Mesothelial cell of epicardium (in vitro differentiated cells): ENCODE measurements around the gene TMEM150A. TPM values are rescaled to one million over a fixed set of nuclear protein-coding genes. Genes with fewer than 3 reads are reported as not detected.
A peak's percentile ranks its signal among the peaks of the same experiment; 100 is the strongest.

Source experiments
- DNase-seq, 2 experiments: peaks; one replicate each; pipeline ENCODE4 v3.0.0; 2021; ENCODE audit warnings: low spot score in 2 of 2; ENCODE audit not compliant: unreplicated experiment in 2 of 2
- H3K27ac Mint-ChIP-seq: 2 replicates; pipeline ENCODE4 v1.8.0; 2021; ENCODE audit warnings: mixed read lengths
- H3K27me3 Mint-ChIP-seq: 2 replicates; pipeline ENCODE4 v1.8.0; 2021; ENCODE audit warnings: low read depth, mixed read lengths
- H3K36me3 Mint-ChIP-seq: 2 replicates; pipeline ENCODE4 v1.8.0; 2021; ENCODE audit warnings: mixed read lengths
- H3K4me1 Mint-ChIP-seq: 2 replicates; pipeline ENCODE4 v1.8.0; 2021; ENCODE audit warnings: mixed read lengths
- H3K4me3 Mint-ChIP-seq: 2 replicates; pipeline ENCODE4 v1.8.0; 2021; ENCODE audit warnings: mild to moderate bottlenecking, moderate library complexity, mixed read lengths
- H3K9me3 Mint-ChIP-seq: 2 replicates; pipeline ENCODE4 v1.8.0; 2021; ENCODE audit warnings: mixed read lengths
- CTCF ChIP-seq: fragments of 200-600 bp; sonication (generic); IDR thresholded peaks from one replicate; pipeline ENCODE4 v1.5.0; 2021; ENCODE audit warnings: antibody characterized with exemption; ENCODE audit not compliant: unreplicated experiment
- total RNA-seq: library from RNA; stranded (reverse); gene quantifications from 3 replicates; pipeline ENCODE4 v1.2.1, GENCODE V29; 2021

Gene TMEM150A
- total RNA-seq, 1 donor from 2014 or later: 13.5 TPM

- Mint-ChIP-seq H3K36me3 (peaks cover 7% of the 10 kb centered on the region), H3K4me1 (peaks cover 42% of the 10 kb centered on the region), H3K4me3 (peak overlapping the region; percentile 79), H3K9me3 (no peaks in the 10 kb centered on the region), H3K27ac (peak overlapping the region; percentile 96), H3K27me3 (no peaks in the 10 kb centered on the region)
- no peak for TF ChIP-seq CTCF
- DNase-seq: no peak
These were observed 24.0 kb downstream of the TMEM150A start for GRCh38 chr2:85578243-85579180.

GRCh38 chr2:85577386-85578242 lies 24.9 kb downstream of the TMEM150A start, which contains the start of gene VAMP8:
VAMP8 (plus strand) TSS chr2:85577586; CDS start chr2:85577647, 61 bp downstream.
- no peaks in the 10 kb centered on the region for H3K9me3 Mint-ChIP-seq
- H3K4me3 Mint-ChIP-seq: peak within 1 kb of the TSS; percentile 79
- peak within 1 kb of the TSS; percentile 96 for H3K27ac Mint-ChIP-seq
- peak in 1 of 2 experiments; percentile 57 for DNase-seq
- H3K27me3 Mint-ChIP-seq: peaks cover 2% of the 10 kb centered on the region
- TF ChIP-seq CTCF: no peak
- peaks cover 7% of the 10 kb centered on the region for H3K36me3 Mint-ChIP-seq
- peaks cover 42% of the 10 kb centered on the region for H3K4me1 Mint-ChIP-seq

GRCh38 chr2:85577063-85577385 lies 25.5 kb downstream of the TMEM150A start:
- DNase-seq: no peak
- peak overlapping the region; percentile 79 for H3K4me3 Mint-ChIP-seq
- TF ChIP-seq CTCF: no peak
- H3K27me3 Mint-ChIP-seq: peaks cover 5% of the 10 kb centered on the region
- peaks cover 7% of the 10 kb centered on the region for H3K36me3 Mint-ChIP-seq
- peaks cover 42% of the 10 kb centered on the region for H3K4me1 Mint-ChIP-seq
- peak overlapping the region; percentile 96 for H3K27ac Mint-ChIP-seq
- no peaks in the 10 kb centered on the region for H3K9me3 Mint-ChIP-seq

- Mint-ChIP-seq H3K4me1 (peaks cover 42% of the 10 kb centered on the region), H3K4me3 (no peak overlapping the region), H3K27me3 (peaks cover 13% of the 10 kb centered on the region), H3K36me3 (peaks cover 3% of the 10 kb centered on the region), H3K27ac (peak overlapping the region; percentile 16), H3K9me3 (no peaks in the 10 kb centered on the region)
- no peak for TF ChIP-seq CTCF
- DNase-seq: no peak
These were observed 26.8 kb downstream of the TMEM150A start for GRCh38 chr2:85575739-85576138.

GRCh38 chr2:85566265-85566664 lies 36.2 kb downstream of the TMEM150A start:
- peaks cover 5% of the 10 kb centered on the region for H3K4me1 Mint-ChIP-seq
- no peak for DNase-seq
- H3K36me3 Mint-ChIP-seq: no peaks in the 10 kb centered on the region
- no peak overlapping the region for H3K27ac Mint-ChIP-seq
- H3K9me3 Mint-ChIP-seq: no peaks in the 10 kb centered on the region
- no peak overlapping the region for H3K4me3 Mint-ChIP-seq
- TF ChIP-seq CTCF: no peak
- peaks cover 15% of the 10 kb centered on the region for H3K27me3 Mint-ChIP-seq
